Mononuclear cell (primary cell): ENCODE data around the gene RAD21L1. TPM values are rescaled to one million over a fixed set of nuclear protein-coding genes. Genes with fewer than 3 reads are reported as not detected.
A peak's percentile ranks its signal among the peaks of the same experiment; 100 is the strongest.

Experiments used
- H3K27me3 ChIP-seq: 2 replicates; pipeline ENCODE4 v1.6.0; 2011; ENCODE audit warnings: low read length, control low read depth; ENCODE audit not compliant: insufficient read depth
- H3K4me1 ChIP-seq: 2 replicates; pipeline ENCODE4 v1.5.1; 2011; ENCODE audit warnings: mild to moderate bottlenecking, low read length, control low read depth; ENCODE audit not compliant: insufficient read depth
- H3K4me3 ChIP-seq: 2 replicates; pipeline ENCODE4 v1.5.1; 2011; ENCODE audit warnings: mild to moderate bottlenecking, low read length, moderate library complexity
- H3K9me3 ChIP-seq: 2 replicates; pipeline ENCODE4 v1.5.1; 2011; ENCODE audit warnings: low read depth, mild to moderate bottlenecking, control low read depth, low read length
- total RNA-seq: library from RNA; depleted of rRNA; stranded (reverse); fragments of >200 nt; gene quantifications from one replicate; pipeline ENCODE4 v1.2.3, GENCODE V29; 2012

Gene RAD21L1
- 0.10 TPM for total RNA-seq

- Histone ChIP-seq H3K27me3 (peaks cover 45% of the 10 kb centered on the region), H3K4me1 (peaks cover 14% of the 10 kb centered on the region), H3K9me3 (no peaks in the 10 kb centered on the region), H3K4me3 (peak within 1 kb of the TSS; percentile 43)
These were observed at the start of gene RAD21L1 for GRCh38 chr20:1225783-1226654. RAD21L1 (plus strand) TSS chr20:1226044; CDS start chr20:1228454, 2,410 bp downstream.

GRCh38 chr20:1177680-1178079 lies 48.2 kb upstream of the RAD21L1 start:
- no peaks in the 10 kb centered on the region for H3K27me3 ChIP-seq
- no peaks in the 10 kb centered on the region for H3K4me1 ChIP-seq
- H3K9me3 ChIP-seq, result no peaks in the 10 kb centered on the region
- H3K4me3 ChIP-seq, result no peak overlapping the region

DNA sequence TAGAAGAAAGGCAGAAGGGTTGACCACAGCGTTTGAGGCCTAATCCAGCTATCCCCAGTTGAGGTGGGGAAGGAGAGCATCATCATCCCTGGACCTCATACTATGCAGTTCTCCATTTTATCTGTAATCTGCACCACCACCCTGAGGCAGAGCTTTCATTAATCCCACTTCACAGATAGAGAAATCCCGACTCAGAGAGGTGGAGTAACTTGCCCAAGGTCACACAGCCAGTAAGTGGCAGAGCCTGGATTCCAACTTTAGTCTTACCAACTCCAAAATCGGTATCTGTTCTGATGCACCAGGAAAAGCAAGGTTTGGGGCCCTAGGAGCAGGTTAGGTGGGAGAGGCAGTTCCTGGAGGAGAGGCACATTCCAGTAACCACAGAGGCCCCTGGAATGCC lies 47.7 kb upstream of the RAD21L1 start:
- Histone ChIP-seq H3K4me3 (no peak overlapping the region), H3K4me1 (no peaks in the 10 kb centered on the region), H3K9me3 (no peaks in the 10 kb centered on the region), H3K27me3 (peaks cover 2% of the 10 kb centered on the region)

- Histone ChIP-seq H3K9me3 (no peaks in the 10 kb centered on the region), H3K4me3 (no peak overlapping the region), H3K4me1 (no peaks in the 10 kb centered on the region), H3K27me3 (peaks cover 8% of the 10 kb centered on the region)
These were observed 47.2 kb upstream of the RAD21L1 start for GRCh38 chr20:1178623-1179022.

GRCh38 chr20:1180949-1181348 lies 44.9 kb upstream of the RAD21L1 start:
- peaks cover 20% of the 10 kb centered on the region for H3K27me3 ChIP-seq
- no peaks in the 10 kb centered on the region for H3K9me3 ChIP-seq
- no peaks in the 10 kb centered on the region for H3K4me1 ChIP-seq
- H3K4me3 ChIP-seq, result no peak overlapping the region

GRCh38 chr20:1182106-1182505 lies 43.7 kb upstream of the RAD21L1 start:
- Histone ChIP-seq H3K9me3 (no peaks in the 10 kb centered on the region), H3K4me1 (no peaks in the 10 kb centered on the region), H3K27me3 (peaks cover 25% of the 10 kb centered on the region), H3K4me3 (no peak overlapping the region)

GRCh38 chr20:1183153-1183552 lies 42.7 kb upstream of the RAD21L1 start:
- H3K9me3 ChIP-seq, result no peaks in the 10 kb centered on the region
- peaks cover 26% of the 10 kb centered on the region for H3K27me3 ChIP-seq
- H3K4me3 ChIP-seq, result no peak overlapping the region
- no peaks in the 10 kb centered on the region for H3K4me1 ChIP-seq

DNA sequence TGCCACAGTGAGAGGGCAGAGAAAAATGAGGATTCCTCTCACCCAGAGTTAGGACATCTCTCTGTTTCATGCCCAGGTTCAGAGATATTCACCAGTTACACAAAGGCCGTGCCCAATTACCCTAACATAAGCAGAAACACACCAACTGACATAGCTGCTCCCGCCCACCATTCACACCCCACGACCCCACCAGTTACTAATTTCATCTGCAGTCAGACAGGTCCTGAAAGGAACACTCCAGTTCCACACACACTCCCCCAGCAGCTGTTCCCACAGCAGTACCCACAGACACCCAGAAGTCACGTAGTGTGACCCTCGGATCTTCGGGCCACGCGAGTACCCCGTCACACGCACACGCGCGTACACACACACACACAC lies 41.6 kb upstream of the RAD21L1 start:
- Histone ChIP-seq H3K4me3 (no peak overlapping the region), H3K4me1 (no peaks in the 10 kb centered on the region), H3K9me3 (no peaks in the 10 kb centered on the region), H3K27me3 (peaks cover 29% of the 10 kb centered on the region)

GRCh38 chr20:1184638-1185315 lies 41.1 kb upstream of the RAD21L1 start, which contains the start of gene TMEM74B:
TMEM74B (minus strand) TSS chr20:1184981; CDS start chr20:1183801, 1,180 bp downstream.
- H3K9me3 ChIP-seq, result no peaks in the 10 kb centered on the region
- H3K27me3 ChIP-seq, result peaks cover 29% of the 10 kb centered on the region
- H3K4me3 ChIP-seq, result no peak within 1 kb of the TSS
- no peaks in the 10 kb centered on the region for H3K4me1 ChIP-seq

- Histone ChIP-seq H3K27me3 (peaks cover 29% of the 10 kb centered on the region), H3K4me3 (no peak overlapping the region), H3K4me1 (no peaks in the 10 kb centered on the region), H3K9me3 (no peaks in the 10 kb centered on the region)
These were observed 40.5 kb upstream of the RAD21L1 start for GRCh38 chr20:1185316-1185741.

GRCh38 chr20:1185790-1186334 lies 40.0 kb upstream of the RAD21L1 start:
- H3K4me3 ChIP-seq, result no peak overlapping the region

DNA sequence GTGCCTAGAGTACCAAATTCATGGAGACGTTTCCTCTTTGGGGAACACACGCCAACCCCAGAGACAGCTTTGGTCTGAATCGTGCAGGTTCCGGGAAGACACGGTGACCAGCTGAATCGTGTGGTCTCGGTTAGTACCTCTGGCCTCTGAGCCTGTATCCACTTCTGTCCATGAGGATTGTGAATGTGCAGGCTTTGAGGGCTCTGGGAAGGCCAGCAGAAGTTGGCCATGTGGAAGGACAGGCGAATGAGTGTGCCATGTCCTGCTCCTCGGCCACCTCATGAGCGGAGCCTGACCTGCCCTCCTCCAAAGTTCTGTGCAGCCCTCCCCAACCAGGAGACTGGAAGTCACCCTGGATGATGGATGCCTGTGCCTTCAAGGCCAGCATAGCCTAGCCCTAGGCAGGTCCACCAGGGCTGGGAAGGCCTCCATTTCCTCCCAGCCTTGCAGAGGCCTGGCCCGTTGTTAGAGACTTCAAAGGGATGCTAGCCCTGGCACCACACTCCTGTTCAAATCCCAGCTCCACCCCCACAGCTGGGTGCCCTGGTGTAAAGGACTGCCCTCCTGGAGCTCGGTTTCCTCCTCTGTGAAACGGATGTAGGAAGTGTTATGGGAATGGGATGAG lies 39.4 kb upstream of the RAD21L1 start:
- no peaks in the 10 kb centered on the region for H3K4me1 ChIP-seq
- no peaks in the 10 kb centered on the region for H3K9me3 ChIP-seq
- peaks cover 29% of the 10 kb centered on the region for H3K27me3 ChIP-seq
- no peak overlapping the region for H3K4me3 ChIP-seq

More at GRCh38 chr20:1185790-1186334, 40.0 kb upstream of the RAD21L1 start:
- Histone ChIP-seq H3K9me3 (no peaks in the 10 kb centered on the region), H3K27me3 (peaks cover 29% of the 10 kb centered on the region), H3K4me1 (no peaks in the 10 kb centered on the region)

- Histone ChIP-seq H3K9me3 (no peaks in the 10 kb centered on the region), H3K27me3 (peaks cover 29% of the 10 kb centered on the region), H3K4me3 (no peak overlapping the region), H3K4me1 (no peaks in the 10 kb centered on the region)
These were observed 38.2 kb upstream of the RAD21L1 start for GRCh38 chr20:1187605-1188171.

DNA sequence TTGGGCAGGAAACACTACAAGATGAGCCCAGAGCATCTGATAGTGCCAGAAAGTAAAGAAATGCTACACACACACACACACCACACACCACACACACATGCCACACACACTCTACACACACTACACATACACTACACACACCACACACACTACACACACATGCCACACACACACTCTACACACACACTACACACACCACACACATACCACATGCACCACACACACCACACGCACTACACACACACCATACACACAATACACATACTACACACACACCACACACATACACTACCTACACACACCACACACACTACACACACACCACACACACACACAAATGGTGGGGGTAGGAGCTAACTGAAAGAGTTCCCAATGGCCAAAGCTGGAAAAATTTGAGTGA lies 37.5 kb upstream of the RAD21L1 start:
- Histone ChIP-seq H3K27me3 (peaks cover 25% of the 10 kb centered on the region), H3K4me3 (no peak overlapping the region), H3K4me1 (no peaks in the 10 kb centered on the region), H3K9me3 (no peaks in the 10 kb centered on the region)
